Vagina (tissue), 2 donors: ENCODE measurements around the gene CNGB1.

Experiments used
- POLR2A ChIP-seq, 2 donors: fragments of 450-650 bp; IDR thresholded peaks; one replicate each; pipeline ENCODE4 v1.6.1; 2017; ENCODE audit warnings: antibody characterized with exemption in 2 of 2, mild to moderate bottlenecking in 2 of 2, moderate library complexity in 2 of 2
- TF ChIP-seq, protein P1 (sequence below), 3 experiments: fragments of 450-650 bp in 2 of 3; fragments of 200-600 bp in 1 of 3; sonication (generic) in 1 of 3; IDR thresholded peaks; one replicate each; pipeline ENCODE4 v1.5.1; 2017 to 2019; ENCODE audit warnings: antibody characterized with exemption in 3 of 3, mild to moderate bottlenecking in 2 of 3, moderate library complexity in 2 of 3

DNA sequence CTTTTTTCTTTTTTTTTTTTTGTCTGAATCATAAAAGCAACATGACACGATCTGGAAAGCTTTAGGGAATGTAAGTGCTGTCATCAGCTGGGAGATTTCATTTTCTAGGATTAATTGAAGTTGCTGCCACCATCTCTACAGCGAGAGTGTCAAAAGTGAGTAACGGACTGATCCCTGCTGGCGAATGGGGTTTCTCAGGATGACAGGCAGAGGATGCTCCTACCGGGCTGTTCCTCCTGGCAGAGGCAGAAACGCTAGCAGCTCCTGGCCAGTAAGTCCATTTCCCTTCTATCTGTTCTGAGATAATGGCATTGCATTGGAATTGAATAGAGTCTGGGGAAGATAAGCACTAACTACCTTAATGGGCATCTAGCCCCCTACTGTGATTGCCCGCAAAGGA lies 88.1 kb downstream of the CNGB1 start:
- TF ChIP-seq, protein P1, sequence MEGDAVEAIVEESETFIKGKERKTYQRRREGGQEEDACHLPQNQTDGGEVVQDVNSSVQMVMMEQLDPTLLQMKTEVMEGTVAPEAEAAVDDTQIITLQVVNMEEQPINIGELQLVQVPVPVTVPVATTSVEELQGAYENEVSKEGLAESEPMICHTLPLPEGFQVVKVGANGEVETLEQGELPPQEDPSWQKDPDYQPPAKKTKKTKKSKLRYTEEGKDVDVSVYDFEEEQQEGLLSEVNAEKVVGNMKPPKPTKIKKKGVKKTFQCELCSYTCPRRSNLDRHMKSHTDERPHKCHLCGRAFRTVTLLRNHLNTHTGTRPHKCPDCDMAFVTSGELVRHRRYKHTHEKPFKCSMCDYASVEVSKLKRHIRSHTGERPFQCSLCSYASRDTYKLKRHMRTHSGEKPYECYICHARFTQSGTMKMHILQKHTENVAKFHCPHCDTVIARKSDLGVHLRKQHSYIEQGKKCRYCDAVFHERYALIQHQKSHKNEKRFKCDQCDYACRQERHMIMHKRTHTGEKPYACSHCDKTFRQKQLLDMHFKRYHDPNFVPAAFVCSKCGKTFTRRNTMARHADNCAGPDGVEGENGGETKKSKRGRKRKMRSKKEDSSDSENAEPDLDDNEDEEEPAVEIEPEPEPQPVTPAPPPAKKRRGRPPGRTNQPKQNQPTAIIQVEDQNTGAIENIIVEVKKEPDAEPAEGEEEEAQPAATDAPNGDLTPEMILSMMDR (IDR thresholded peaks at IDR 0.05), result no peak
- TF ChIP-seq POLR2A (IDR thresholded peaks at IDR 0.05), result no peak
